ENCODE data around the gene KCNQ5. TPM values are rescaled to one million over a fixed set of nuclear protein-coding genes. Genes with fewer than 3 reads are reported as not detected.
A peak's percentile ranks its signal among the peaks of the same experiment; 100 is the strongest.

KCNQ5 gene
- total RNA-seq, 1 donor from 2014 or later = not detected

DNA sequence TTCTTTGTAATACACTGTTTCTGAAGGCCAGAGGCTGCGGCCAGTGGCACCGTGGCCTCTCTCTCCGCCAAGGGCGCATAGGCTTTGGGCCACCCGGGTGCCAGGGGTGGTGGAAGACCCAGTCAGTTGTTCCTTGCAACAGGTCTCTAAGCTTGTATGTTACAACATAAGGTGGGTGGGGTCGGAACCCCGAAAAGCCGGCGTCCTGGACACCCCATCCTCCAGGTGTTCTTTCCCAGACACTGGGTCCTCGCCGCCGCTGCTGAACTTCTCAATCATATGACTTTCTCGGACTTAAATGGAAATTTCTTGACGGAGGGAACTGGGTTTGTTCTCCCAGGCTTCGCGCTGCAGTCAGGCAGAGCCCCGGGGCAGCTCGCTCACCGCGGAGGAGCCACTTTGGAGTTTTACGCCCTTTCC is 983 bp upstream of the KCNQ5 start:
- Mint-ChIP-seq H3K27me3 (ENCODE audit: insufficient read depth, low read depth) (peaks cover 20% of the 10 kb centered on the region), H3K4me3 (peak overlapping the region; percentile 88), H3K36me3 (no peaks in the 10 kb centered on the region), H3K9me3 (no peaks in the 10 kb centered on the region), H3K27ac (no peak overlapping the region), H3K4me1 (peaks cover 16% of the 10 kb centered on the region)
- H3K36me3 ChIP-seq = no peaks in the 10 kb centered on the region
- peak; percentile 3 for DNase-seq (ENCODE audit: low spot score)
- no peaks in the 10 kb centered on the region for H3K9me3 ChIP-seq (ENCODE audit: low read depth)
- H2AFZ ChIP-seq (replicated peaks) = peak overlapping the region; percentile 87
- peaks cover 6% of the 10 kb centered on the region for H3F3A ChIP-seq (ENCODE audit: low read depth)
- H4K20me1 ChIP-seq (ENCODE audit: low read depth) = peaks cover 10% of the 10 kb centered on the region
- H3K79me2 ChIP-seq (ENCODE audit: low read depth) = no peaks in the 10 kb centered on the region
- H3K4me2 ChIP-seq = peak overlapping the region; percentile 99
- H3K4me3 ChIP-seq = peak overlapping the region; percentile 64
- no peak overlapping the region for H3K9ac ChIP-seq
- H3K4me1 ChIP-seq = peaks cover 24% of the 10 kb centered on the region
- TF ChIP-seq, protein P1, sequence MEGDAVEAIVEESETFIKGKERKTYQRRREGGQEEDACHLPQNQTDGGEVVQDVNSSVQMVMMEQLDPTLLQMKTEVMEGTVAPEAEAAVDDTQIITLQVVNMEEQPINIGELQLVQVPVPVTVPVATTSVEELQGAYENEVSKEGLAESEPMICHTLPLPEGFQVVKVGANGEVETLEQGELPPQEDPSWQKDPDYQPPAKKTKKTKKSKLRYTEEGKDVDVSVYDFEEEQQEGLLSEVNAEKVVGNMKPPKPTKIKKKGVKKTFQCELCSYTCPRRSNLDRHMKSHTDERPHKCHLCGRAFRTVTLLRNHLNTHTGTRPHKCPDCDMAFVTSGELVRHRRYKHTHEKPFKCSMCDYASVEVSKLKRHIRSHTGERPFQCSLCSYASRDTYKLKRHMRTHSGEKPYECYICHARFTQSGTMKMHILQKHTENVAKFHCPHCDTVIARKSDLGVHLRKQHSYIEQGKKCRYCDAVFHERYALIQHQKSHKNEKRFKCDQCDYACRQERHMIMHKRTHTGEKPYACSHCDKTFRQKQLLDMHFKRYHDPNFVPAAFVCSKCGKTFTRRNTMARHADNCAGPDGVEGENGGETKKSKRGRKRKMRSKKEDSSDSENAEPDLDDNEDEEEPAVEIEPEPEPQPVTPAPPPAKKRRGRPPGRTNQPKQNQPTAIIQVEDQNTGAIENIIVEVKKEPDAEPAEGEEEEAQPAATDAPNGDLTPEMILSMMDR (IDR thresholded peaks at IDR 0.05) = no peak
- TF ChIP-seq EZH2phosphoT487 (IDR thresholded peaks at IDR 0.05) (peak; percentile 42), EZH2 (IDR thresholded peaks at IDR 0.05) (no peak)
- H3K27me3 ChIP-seq = peaks cover 70% of the 10 kb centered on the region
- no peak overlapping the region for H3K27ac ChIP-seq

DNA sequence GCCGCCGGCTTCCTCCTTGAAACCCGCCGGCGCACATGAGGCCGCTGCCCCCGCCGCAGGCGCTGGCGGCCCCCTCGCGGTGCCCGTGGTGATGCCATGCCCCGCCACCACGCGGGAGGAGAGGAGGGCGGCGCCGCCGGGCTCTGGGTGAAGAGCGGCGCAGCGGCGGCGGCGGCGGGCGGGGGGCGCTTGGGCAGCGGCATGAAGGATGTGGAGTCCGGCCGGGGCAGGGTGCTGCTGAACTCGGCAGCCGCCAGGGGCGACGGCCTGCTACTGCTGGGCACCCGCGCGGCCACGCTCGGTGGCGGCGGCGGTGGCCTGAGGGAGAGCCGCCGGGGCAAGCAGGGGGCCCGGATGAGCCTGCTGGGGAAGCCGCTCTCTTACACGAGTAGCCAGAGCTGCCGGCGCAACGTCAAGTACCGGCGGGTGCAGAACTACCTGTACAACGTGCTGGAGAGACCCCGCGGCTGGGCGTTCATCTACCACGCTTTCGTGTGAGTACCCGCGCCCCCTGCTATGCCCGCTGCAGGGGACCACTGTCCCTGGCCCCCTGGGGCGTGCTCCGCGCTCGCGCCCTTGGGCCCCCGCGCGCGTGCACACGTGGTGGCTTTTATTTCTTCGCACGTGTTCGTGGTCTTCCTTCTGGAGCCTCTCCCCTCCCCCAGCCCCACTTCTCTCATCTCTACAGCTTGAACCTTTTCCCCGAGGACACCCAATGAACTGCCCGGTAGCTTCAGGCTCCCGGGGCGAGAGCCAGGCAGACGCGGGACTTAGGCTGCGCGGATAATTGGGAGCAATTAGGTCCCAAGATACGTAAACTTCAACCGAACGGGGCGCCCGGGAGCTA is 453 bp downstream of the KCNQ5 start:
- H3F3A ChIP-seq (ENCODE audit: low read depth) = peaks cover 6% of the 10 kb centered on the region
- TF ChIP-seq EZH2phosphoT487 (IDR thresholded peaks at IDR 0.05) (peak; percentile 70), EZH2 (IDR thresholded peaks at IDR 0.05) (peak; percentile 82)
- TF ChIP-seq, protein P1 (IDR thresholded peaks at IDR 0.05) = peak; percentile 39
- peaks cover 70% of the 10 kb centered on the region for H3K27me3 ChIP-seq
- no peaks in the 10 kb centered on the region for H3K79me2 ChIP-seq (ENCODE audit: low read depth)
- peaks cover 16% of the 10 kb centered on the region for H3K4me1 Mint-ChIP-seq
- H3K27ac Mint-ChIP-seq = no peak overlapping the region
- peak; percentile 76 for DNase-seq (ENCODE audit: low spot score)
- peak overlapping the region; percentile 87 for H2AFZ ChIP-seq (replicated peaks)
- no peak overlapping the region for H3K9ac ChIP-seq
- peaks cover 24% of the 10 kb centered on the region for H3K4me1 ChIP-seq
- no peaks in the 10 kb centered on the region for H3K9me3 Mint-ChIP-seq
- no peaks in the 10 kb centered on the region for H3K36me3 ChIP-seq
- H3K4me3 ChIP-seq = peak overlapping the region; percentile 64
- H3K4me3 Mint-ChIP-seq = peak overlapping the region; percentile 90
- peaks cover 10% of the 10 kb centered on the region for H4K20me1 ChIP-seq (ENCODE audit: low read depth)
- no peaks in the 10 kb centered on the region for H3K9me3 ChIP-seq (ENCODE audit: low read depth)
- H3K4me2 ChIP-seq = peak overlapping the region; percentile 99
- no peak overlapping the region for H3K27ac ChIP-seq
- H3K36me3 Mint-ChIP-seq = no peaks in the 10 kb centered on the region
- H3K27me3 Mint-ChIP-seq (ENCODE audit: insufficient read depth, low read depth) = peaks cover 22% of the 10 kb centered on the region

GRCh38 chr6:72623808-72624207 is 1.9 kb downstream of the KCNQ5 start:
- H3K4me1 Mint-ChIP-seq = peaks cover 16% of the 10 kb centered on the region

More at GRCh38 chr6:72623808-72624207, 1.9 kb downstream of the KCNQ5 start:
- no peaks in the 10 kb centered on the region for H3K9me3 Mint-ChIP-seq
- H3K27me3 Mint-ChIP-seq (ENCODE audit: insufficient read depth, low read depth) = peaks cover 22% of the 10 kb centered on the region
- Histone ChIP-seq H3K9ac (no peak overlapping the region), H4K20me1 (ENCODE audit: low read depth) (peaks cover 10% of the 10 kb centered on the region), H2AFZ (replicated peaks) (no peak overlapping the region), H3K27ac (no peak overlapping the region), H3K4me1 (peaks cover 24% of the 10 kb centered on the region), H3K27me3 (peaks cover 62% of the 10 kb centered on the region), H3K79me2 (ENCODE audit: low read depth) (no peaks in the 10 kb centered on the region), H3F3A (ENCODE audit: low read depth) (peaks cover 6% of the 10 kb centered on the region), H3K4me3 (no peak overlapping the region), H3K36me3 (no peaks in the 10 kb centered on the region), H3K4me2 (no peak overlapping the region), H3K9me3 (ENCODE audit: low read depth) (no peaks in the 10 kb centered on the region)
- TF ChIP-seq, protein P1 (IDR thresholded peaks at IDR 0.05) = no peak
- TF ChIP-seq EZH2phosphoT487 (IDR thresholded peaks at IDR 0.05) = no peak
- TF ChIP-seq EZH2 (IDR thresholded peaks at IDR 0.05) = no peak
- H3K36me3 Mint-ChIP-seq = no peaks in the 10 kb centered on the region
- peak overlapping the region; percentile 90 for H3K4me3 Mint-ChIP-seq
- no peak for DNase-seq (ENCODE audit: low spot score)
- H3K27ac Mint-ChIP-seq = no peak overlapping the region
